Trophoblast cell (in vitro differentiated cells and primary cell): ENCODE results near the gene C16orf46. TPM values are rescaled to one million over a fixed set of nuclear protein-coding genes. Genes with fewer than 3 reads are reported as not detected.

Source experiments
- DNase-seq, 2 donors: peaks; one replicate each; pipeline ENCODE4 v3.0.0-alpha.2; 2016
- H2AFZ ChIP-seq: 2 replicates; pipeline ENCODE4 v1.6.1; 2013; ENCODE audit warnings: low read length, moderate library complexity, mild to moderate bottlenecking; ENCODE audit not compliant: insufficient read depth, poor library complexity
- H2AK5ac ChIP-seq: 2 replicates; pipeline ENCODE4 v1.6.1; 2013; ENCODE audit warnings: mild to moderate bottlenecking, low read length
- H2BK120ac ChIP-seq: 2 replicates; pipeline ENCODE4 v1.6.1; 2013; ENCODE audit warnings: low read length, mild to moderate bottlenecking, moderate library complexity; ENCODE audit not compliant: insufficient read depth, poor library complexity
- H2BK12ac ChIP-seq: 2 replicates; pipeline ENCODE4 v1.6.1; 2013; ENCODE audit warnings: mild to moderate bottlenecking, low read length, moderate library complexity
- H2BK5ac ChIP-seq: 2 replicates; pipeline ENCODE4 v1.6.1; 2013; ENCODE audit warnings: low read length, low read depth, moderate library complexity, mild to moderate bottlenecking; ENCODE audit not compliant: poor library complexity
- H3K14ac ChIP-seq: 2 replicates; pipeline ENCODE4 v1.6.1; 2013; ENCODE audit warnings: mild to moderate bottlenecking, low read length
- H3K18ac ChIP-seq: 2 replicates; pipeline ENCODE4 v1.6.1; 2013; ENCODE audit warnings: mild to moderate bottlenecking, low read length
- H3K23ac ChIP-seq: 2 replicates; pipeline ENCODE4 v1.6.1; 2013; ENCODE audit warnings: low read length
- H3K27ac ChIP-seq: 2 replicates; pipeline ENCODE4 v1.5.1; 2013; ENCODE audit warnings: low read depth, mild to moderate bottlenecking, inconsistent platforms, low read length, moderate library complexity
- H3K27me3 ChIP-seq: 2 replicates; pipeline ENCODE4 v1.6.1; 2013; ENCODE audit warnings: inconsistent platforms, mild to moderate bottlenecking, low read length, moderate library complexity; ENCODE audit not compliant: insufficient read depth
- H3K36me3 ChIP-seq, 2 experiments: 1 replicate in 1 of 2; 2 replicates in 1 of 2; pipeline ENCODE4 v1.6.1; 2013; ENCODE audit warnings: low read length in 2 of 2, mild to moderate bottlenecking in 2 of 2, moderate library complexity in 1 of 2; ENCODE audit not compliant: insufficient read depth in 2 of 2, control insufficient read depth in 1 of 2
- H3K4ac ChIP-seq: 2 replicates; pipeline ENCODE4 v1.6.1; 2013; ENCODE audit warnings: low read depth, mild to moderate bottlenecking, low read length, moderate library complexity
- H3K4me1 ChIP-seq, 2 experiments: 1 replicate in 1 of 2; 2 replicates in 1 of 2; pipeline ENCODE4 v1.6.1; 2013; ENCODE audit warnings: low read length in 2 of 2, mild to moderate bottlenecking in 2 of 2, moderate library complexity in 1 of 2; ENCODE audit not compliant: insufficient read depth in 2 of 2, control insufficient read depth in 1 of 2
- H3K4me2 ChIP-seq: 2 replicates; pipeline ENCODE4 v1.6.1; 2013; ENCODE audit warnings: inconsistent platforms, mild to moderate bottlenecking, low read length, moderate library complexity
- H3K4me3 ChIP-seq: 2 replicates; pipeline ENCODE4 v1.5.1; 2013; ENCODE audit warnings: mild to moderate bottlenecking, low read depth, low read length, inconsistent platforms
- H3K79me1 ChIP-seq: one replicate; pipeline ENCODE4 v1.6.1; 2013; ENCODE audit warnings: low read length
- H3K79me2 ChIP-seq: 2 replicates; pipeline ENCODE4 v1.6.1; 2013; ENCODE audit warnings: low read length, mild to moderate bottlenecking; ENCODE audit not compliant: control insufficient read depth, insufficient read depth, poor library complexity
- H3K9ac ChIP-seq: 2 replicates; pipeline ENCODE4 v1.6.1; 2013; ENCODE audit warnings: mild to moderate bottlenecking, low read length
- H3K9me3 ChIP-seq: 2 replicates; pipeline ENCODE4 v1.6.1; 2013; ENCODE audit warnings: low read depth, mild to moderate bottlenecking, control low read depth, inconsistent platforms, low read length; ENCODE audit not compliant: insufficient read depth
- H4K12ac ChIP-seq: 2 replicates; pipeline ENCODE4 v1.6.1; 2013; ENCODE audit warnings: low read depth, mild to moderate bottlenecking, low read length, moderate library complexity
- H4K8ac ChIP-seq: 2 replicates; pipeline ENCODE4 v1.6.1; 2013; ENCODE audit warnings: low read depth, mild to moderate bottlenecking, low read length, moderate library complexity
- H4K91ac ChIP-seq: one replicate; pipeline ENCODE4 v1.6.1; 2013; ENCODE audit warnings: low read depth, mild to moderate bottlenecking, low read length, moderate library complexity
- WGBS: extraction: QIAGEN DNeasy Blood & Tissue Kit; methylation state at CpG from one replicate; pipeline ENCODE4 v1.1.7; 2013; ENCODE audit warnings: missing lambda C conversion rate; ENCODE audit not compliant: insufficient read length, insufficient coverage; ENCODE audit errors: extremely low coverage; 5-methylcytosine and 5-hydroxymethylcytosine counted together
- polyA plus RNA-seq: library from polyadenylated mRNA; stranded (reverse); fragments of 200-250 nt; gene quantifications from 2 replicates; pipeline ENCODE4 v1.2.3, GENCODE V29; 2013

Gene C16orf46, protein sequence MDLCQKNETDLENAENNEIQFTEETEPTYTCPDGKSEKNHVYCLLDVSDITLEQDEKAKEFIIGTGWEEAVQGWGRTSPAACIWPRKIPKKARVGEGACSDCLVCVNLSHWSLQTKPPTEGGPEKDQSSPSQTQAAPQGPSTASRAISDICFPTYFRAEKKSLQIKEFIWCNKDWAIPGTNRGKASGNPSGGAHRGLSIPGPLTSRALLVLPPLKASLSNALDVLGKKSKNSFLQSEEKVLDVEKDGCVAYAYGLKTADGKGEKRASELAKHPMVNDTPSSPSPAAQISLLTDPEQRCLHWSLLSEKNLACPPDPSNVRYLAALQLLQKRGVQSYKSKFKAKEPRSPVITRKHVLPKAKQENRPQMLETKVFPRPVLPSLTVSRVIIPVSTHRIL
- 2.0 and 2.7 TPM in 2 replicates for polyA plus RNA-seq

DNA sequence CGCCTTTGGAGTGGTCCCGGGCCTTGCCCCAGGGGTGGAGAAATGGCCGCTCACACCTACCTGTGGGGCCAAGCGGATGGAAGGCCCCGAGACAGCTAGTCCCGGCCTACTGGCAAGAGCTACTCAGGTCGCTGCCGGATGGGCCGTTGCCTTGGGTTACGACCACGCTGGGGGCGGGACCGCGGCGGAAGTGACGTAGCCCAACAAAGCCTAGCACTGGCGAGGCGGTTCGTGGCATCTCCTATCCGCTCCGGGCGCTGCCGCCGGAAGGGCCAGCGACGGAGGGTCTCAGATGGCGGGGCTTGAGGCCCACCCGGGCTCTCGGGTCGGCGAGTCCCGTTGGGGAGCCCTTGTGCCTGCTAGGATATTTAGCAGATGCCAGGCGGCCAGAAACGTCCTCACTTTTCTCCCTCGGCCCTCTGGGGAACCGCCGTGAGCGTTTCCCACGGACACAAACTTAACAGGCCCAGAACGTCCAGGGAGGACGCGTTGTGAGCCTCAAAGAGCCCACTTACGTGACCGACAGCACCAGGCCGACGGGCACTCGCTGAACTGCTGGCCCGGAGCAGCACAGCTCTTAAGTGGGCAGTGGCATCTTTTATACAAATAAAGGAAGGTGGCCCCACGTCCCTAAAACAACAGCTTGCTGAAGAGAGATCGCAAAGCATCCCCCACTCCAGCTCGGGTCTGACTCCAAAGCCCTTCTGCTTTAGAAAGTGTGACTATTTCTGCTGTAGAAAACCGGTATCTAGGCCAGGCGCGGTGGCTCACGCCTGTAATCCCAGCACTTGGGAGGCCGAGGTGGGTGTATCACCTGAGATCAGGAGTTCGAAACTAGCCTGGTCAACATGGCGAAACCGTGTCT lies at the start of gene C16orf46:
Gene C16orf46 (minus strand): TSS at position 163 of the 865 bp plus-strand sequence. CDS start 13,283 bp downstream, outside the sequence.
- Histone ChIP-seq H4K8ac (peak within 1 kb of the TSS; percentile 98), H3K4ac (peak within 1 kb of the TSS; percentile 42), H3K4me1 (peaks cover 4 to 13% of the 10 kb centered on the region in 2 experiments)

DNA sequence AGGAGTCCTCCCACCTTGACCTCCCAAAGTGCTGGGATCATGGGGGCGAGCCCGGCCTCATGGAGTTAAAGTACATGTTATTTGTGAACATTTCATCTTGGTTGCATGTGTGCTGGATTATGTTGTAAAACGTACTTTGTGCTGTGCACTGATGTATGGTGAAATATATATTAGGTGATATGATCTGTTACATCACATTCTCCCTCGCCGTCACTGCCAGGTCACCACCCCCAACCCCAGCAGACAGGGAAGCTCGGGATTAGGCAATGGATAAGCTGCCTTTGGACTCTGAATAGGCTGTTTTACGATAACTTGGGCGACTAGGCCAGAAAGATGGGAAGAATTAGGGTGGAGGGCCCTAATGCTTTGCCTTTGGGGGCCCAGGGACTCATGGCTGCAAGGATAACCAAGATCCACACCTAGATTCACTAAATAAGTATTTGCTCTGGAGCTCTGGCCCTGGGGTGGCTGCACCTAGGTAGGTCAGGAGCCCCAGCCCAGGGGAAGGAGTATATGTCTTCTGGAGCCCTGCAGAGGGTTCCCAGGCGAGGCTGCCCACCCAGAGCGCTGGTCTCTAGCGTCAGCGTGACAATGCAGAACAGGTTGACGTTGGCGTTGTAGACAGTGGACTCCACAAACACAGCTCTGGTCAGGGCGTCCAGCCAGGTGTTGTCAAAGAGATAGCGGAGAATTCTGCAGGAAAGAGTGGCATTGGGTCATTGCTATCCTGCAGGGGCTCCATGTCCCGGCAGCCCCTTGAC lies 46.2 kb upstream of the C16orf46 start:
- H3K4ac ChIP-seq, result no peak overlapping the region
- H3K27me3 ChIP-seq, result no peaks in the 10 kb centered on the region
- no peak overlapping the region for H3K14ac ChIP-seq
- H2AK5ac ChIP-seq, result no peak overlapping the region
- H3K79me1 ChIP-seq, result no peaks in the 10 kb centered on the region
- no peak overlapping the region for H3K9ac ChIP-seq
- H3K79me2 ChIP-seq, result no peaks in the 10 kb centered on the region
- H4K8ac ChIP-seq, result no peak overlapping the region
- no peak overlapping the region for H3K23ac ChIP-seq
- H2BK5ac ChIP-seq, result no peak overlapping the region
- H2BK12ac ChIP-seq, result no peak overlapping the region
- H3K4me2 ChIP-seq, result no peak overlapping the region
- H3K18ac ChIP-seq, result no peak overlapping the region
- H4K12ac ChIP-seq, result no peak overlapping the region
- no peak overlapping the region for H2AFZ ChIP-seq
- H2BK120ac ChIP-seq, result no peak overlapping the region
- H3K9me3 ChIP-seq, result peaks cover 2% of the 10 kb centered on the region
- WGBS, result no CpG with 5 or more reads among the region's 17 CpGs
- H3K4me3 ChIP-seq, result no peak overlapping the region
- H3K4me1 ChIP-seq, result peaks cover 10 to 15% of the 10 kb centered on the region in 2 experiments
- H3K36me3 ChIP-seq, result no peaks in the 10 kb centered on the region
- peak in 1 of 2 donors; percentile 50 for DNase-seq
- H4K91ac ChIP-seq, result no peak overlapping the region
- H3K27ac ChIP-seq, result no peak overlapping the region

More for the DNA sequence above, at the start of gene C16orf46:
- H3K4me2 ChIP-seq, result peak within 1 kb of the TSS; percentile 89
- peak within 1 kb of the TSS; percentile 85 for H2AK5ac ChIP-seq
- peak within 1 kb of the TSS; percentile 74 for H2BK5ac ChIP-seq
- H3K9me3 ChIP-seq, result no peaks in the 10 kb centered on the region
- peak within 1 kb of the TSS; percentile 87 for H2AFZ ChIP-seq
- H2BK12ac ChIP-seq, result peak within 1 kb of the TSS; percentile 51
- peak within 1 kb of the TSS; percentile 76 for H2BK120ac ChIP-seq
- peak within 1 kb of the TSS; percentile 94 for H4K12ac ChIP-seq
- peak within 1 kb of the TSS; percentile 85 for H3K18ac ChIP-seq
- H3K14ac ChIP-seq, result peak within 1 kb of the TSS; percentile 90
- no peak within 1 kb of the TSS for H3K23ac ChIP-seq
- DNase-seq, result peak; percentile 97 to 99
- H3K4me3 ChIP-seq, result peak within 1 kb of the TSS; percentile 84
- no CpG with 5 or more reads among the region's 59 CpGs for WGBS
- H3K27ac ChIP-seq, result peak within 1 kb of the TSS; percentile 88
- H3K36me3 ChIP-seq, result no peaks in the 10 kb centered on the region
- H3K79me1 ChIP-seq, result peaks cover 10% of the 10 kb centered on the region
- peaks cover 3% of the 10 kb centered on the region for H3K79me2 ChIP-seq
- H3K9ac ChIP-seq, result peak within 1 kb of the TSS; percentile 87
- H4K91ac ChIP-seq, result peak within 1 kb of the TSS; percentile 89
- no peaks in the 10 kb centered on the region for H3K27me3 ChIP-seq

DNA sequence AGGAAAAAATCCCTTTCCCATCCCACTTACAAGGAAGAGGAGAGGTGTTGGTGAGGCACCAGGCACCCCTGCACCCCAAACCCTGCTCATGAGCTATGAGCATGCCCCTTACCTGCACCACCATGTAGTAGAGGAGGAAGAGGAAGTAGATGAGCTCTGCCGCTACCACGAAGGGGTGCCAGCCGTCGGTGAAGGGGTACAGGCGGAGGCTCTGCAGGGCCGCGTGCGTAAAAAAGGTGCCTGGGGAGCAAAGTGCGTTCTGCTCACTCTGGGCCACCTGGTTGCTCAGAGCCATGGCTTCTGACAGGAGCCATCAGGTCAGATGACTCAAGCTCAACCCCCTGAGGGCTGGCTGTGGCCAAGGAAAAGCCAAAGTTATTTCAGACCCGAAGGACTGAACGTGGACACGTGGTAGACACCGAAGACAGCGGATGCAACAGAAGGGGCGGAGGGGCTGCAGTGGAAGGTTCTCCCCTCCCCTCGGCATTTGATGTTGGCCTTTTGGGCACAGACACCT lies 44.5 kb upstream of the C16orf46 start:
- Histone ChIP-seq H2BK12ac (no peak overlapping the region), H3K4me3 (no peak overlapping the region), H3K23ac (no peak overlapping the region), H3K9ac (no peak overlapping the region), H3K79me2 (no peaks in the 10 kb centered on the region), H4K12ac (no peak overlapping the region), H4K91ac (no peak overlapping the region), H2AK5ac (no peak overlapping the region), H3K79me1 (no peaks in the 10 kb centered on the region), H4K8ac (no peak overlapping the region), H3K4me1 (peaks cover 5% of the 10 kb centered on the region in 2 experiments), H2AFZ (no peak overlapping the region), H2BK5ac (no peak overlapping the region), H3K27me3 (no peaks in the 10 kb centered on the region), H3K14ac (no peak overlapping the region), H3K4me2 (no peak overlapping the region), H3K36me3 (no peaks in the 10 kb centered on the region), H3K18ac (no peak overlapping the region), H2BK120ac (no peak overlapping the region), H3K27ac (no peak overlapping the region), H3K4ac (no peak overlapping the region), H3K9me3 (no peaks in the 10 kb centered on the region)
- no CpG with 5 or more reads among the region's 16 CpGs for WGBS
- peak; percentile 86 to 88 for DNase-seq

DNA sequence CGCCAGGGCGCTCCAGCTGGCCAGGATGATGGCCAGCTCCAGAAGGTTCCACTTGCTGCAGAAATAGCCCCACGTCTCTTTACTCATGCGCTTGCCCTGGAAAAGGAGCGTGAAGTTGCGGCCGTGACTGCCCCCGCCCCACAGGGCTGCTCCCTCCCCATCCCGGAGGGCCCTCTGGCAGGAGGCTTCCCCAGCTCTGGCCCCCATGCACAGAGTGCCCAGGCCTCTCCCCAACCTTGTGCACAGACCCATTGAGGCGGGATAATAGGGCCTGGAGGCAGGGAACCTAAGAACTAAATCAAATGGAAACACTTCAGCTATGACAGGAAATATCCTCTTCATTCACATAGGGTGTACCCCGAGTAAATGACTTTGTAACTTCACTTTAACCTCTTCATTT lies 40.4 kb upstream of the C16orf46 start:
- H3K36me3 ChIP-seq, result no peaks in the 10 kb centered on the region
- H2BK12ac ChIP-seq, result no peak overlapping the region
- no peak overlapping the region for H3K27ac ChIP-seq
- H2AFZ ChIP-seq, result no peak overlapping the region
- H3K4me1 ChIP-seq, result peaks cover 4 to 5% of the 10 kb centered on the region in 2 experiments
- no peak overlapping the region for H2BK120ac ChIP-seq
- no peak overlapping the region for H3K4ac ChIP-seq
- no peak overlapping the region for H4K8ac ChIP-seq
- no CpG with 5 or more reads among the region's 11 CpGs for WGBS
- H3K27me3 ChIP-seq, result no peaks in the 10 kb centered on the region
- H4K91ac ChIP-seq, result no peak overlapping the region
- H3K79me1 ChIP-seq, result no peaks in the 10 kb centered on the region
- no peak overlapping the region for H3K4me3 ChIP-seq
- no peak overlapping the region for H3K14ac ChIP-seq
- no peak overlapping the region for H2BK5ac ChIP-seq
- H3K23ac ChIP-seq, result no peak overlapping the region
- no peaks in the 10 kb centered on the region for H3K9me3 ChIP-seq
- no peaks in the 10 kb centered on the region for H3K79me2 ChIP-seq
- no peak overlapping the region for H3K4me2 ChIP-seq
- no peak overlapping the region for H3K9ac ChIP-seq
- no peak overlapping the region for H3K18ac ChIP-seq
- no peak for DNase-seq
- H2AK5ac ChIP-seq, result no peak overlapping the region
- H4K12ac ChIP-seq, result no peak overlapping the region
